ENCODE results near the gene OTUD4. TPM values are rescaled to one million over a fixed set of nuclear protein-coding genes. Genes with fewer than 3 reads are reported as not detected.

Gene OTUD4
- total RNA-seq, 1 experiment from 2014 or later: 13.6 TPM

GRCh38 chr4:145097821-145098674 is 82.3 kb downstream of the OTUD4 start, which contains the start of the genes ABCE1 and ANAPC10:
ABCE1 (plus strand) TSS chr4:145098311; CDS start chr4:145104413, 6,102 bp downstream.
ANAPC10 (minus strand) TSS chr4:145098196; CDS start chr4:145096099, 2,097 bp downstream.
- H3K27ac ChIP-seq (ENCODE audit: low read length): peak within 1 kb of the TSS; percentile 86
- CTCF ChIA-PET: interaction anchor here (0.7 kb wide), 1 partner anchor 36 kb away, joined by 3 read pairs; no protein-coding TSS in a partner anchor
- ATAC-seq (peak; percentile 84), DNase-seq (peak; percentile 99)
- intact Hi-C loops (cut with micrococcal nuclease): loop anchor here (2.0 kb wide), 1 partner anchor 83 kb away; the partner anchor contains the start of gene OTUD4
- H3F3A ChIP-seq (ENCODE audit: low read length, unreplicated experiment): no peaks in the 10 kb centered on the region
- no peaks in the 10 kb centered on the region for H3K9me2 ChIP-seq (replicated peaks; ENCODE audit: low read length)
- H3K4me2 ChIP-seq (ENCODE audit: low read length): peak within 1 kb of the TSS; percentile 89
- H3K4me3 ChIP-seq (ENCODE audit: low read length): peak within 1 kb of the TSS; percentile 82
- H3K27me3 ChIP-seq (ENCODE audit: low read length): no peaks in the 10 kb centered on the region
- H3K9ac ChIP-seq (ENCODE audit: low read length): peak within 1 kb of the TSS; percentile 98
- H3K9me3 ChIP-seq (ENCODE audit: low read length): no peaks in the 10 kb centered on the region; the same call in 1 of the 2 replicates
- BruUV-seq (replicated peaks): TSS peak; percentile 75
- H3K4me1 ChIP-seq (ENCODE audit: insufficient read depth, low read length): peaks cover 28% of the 10 kb centered on the region
- peaks cover 36% of the 10 kb centered on the region for H4K20me1 ChIP-seq (ENCODE audit: low read length)
- H3K79me2 ChIP-seq (ENCODE audit: low read length): peaks cover 94% of the 10 kb centered on the region
- POLR2A ChIA-PET (ENCODE audit: unreplicated experiment): interaction anchor here (0.6 to 0.8 kb wide), 4 partner anchors 25 to 384 kb away, joined by 3 to 5 read pairs (median 4); no protein-coding TSS in a partner anchor
- TF ChIP-seq EZH2phosphoT487 (IDR thresholded peaks at IDR 0.05; ENCODE audit: borderline replicate concordance, low read length) (no peak), CTCF (conservative IDR thresholded peaks at IDR 0.05; ENCODE audit: low read depth, low read length) (peak; percentile 55; the same call in 1 of the 2 replicates)
- H3K36me3 ChIP-seq (ENCODE audit: low read depth, low read length): peaks cover 29% of the 10 kb centered on the region
- H2AFZ ChIP-seq (ENCODE audit: low read length): peak within 1 kb of the TSS; percentile 87

- Histone ChIP-seq H3K4me1 (ENCODE audit: insufficient read depth, low read length) (peaks cover 28% of the 10 kb centered on the region), H3K27me3 (ENCODE audit: low read length) (no peaks in the 10 kb centered on the region), H3K79me2 (ENCODE audit: low read length) (peaks cover 94% of the 10 kb centered on the region), H3F3A (ENCODE audit: low read length, unreplicated experiment) (no peaks in the 10 kb centered on the region), H4K20me1 (ENCODE audit: low read length) (peaks cover 30% of the 10 kb centered on the region), H3K36me3 (ENCODE audit: low read depth, low read length) (peaks cover 33% of the 10 kb centered on the region), H3K9me3 (ENCODE audit: low read length) (no peaks in the 10 kb centered on the region; the same call in 1 of the 2 replicates), H3K9me2 (replicated peaks; ENCODE audit: low read length) (no peaks in the 10 kb centered on the region), H3K27ac (ENCODE audit: low read length) (peak overlapping the region; percentile 86), H2AFZ (ENCODE audit: low read length) (peak overlapping the region; percentile 87), H3K4me2 (ENCODE audit: low read length) (peak overlapping the region; percentile 89), H3K9ac (ENCODE audit: low read length) (peak overlapping the region; percentile 98), H3K4me3 (ENCODE audit: low read length) (peak overlapping the region; percentile 82)
- intact Hi-C loops (cut with micrococcal nuclease): no loop called here
- ChIA-PET POLR2A (ENCODE audit: unreplicated experiment) (interaction anchor here (0.6 to 0.7 kb wide), 2 partner anchors 26 to 383 kb away, joined by 3 to 4 read pairs; no protein-coding TSS in a partner anchor), CTCF (no interaction called here)
- no peak for ATAC-seq
- no peak; the same call in 1 of the 2 replicates for TF ChIP-seq CTCF (conservative IDR thresholded peaks at IDR 0.05; ENCODE audit: low read depth, low read length)
- TF ChIP-seq EZH2phosphoT487 (IDR thresholded peaks at IDR 0.05; ENCODE audit: borderline replicate concordance, low read length): no peak
- TF ChIP-seq EZH2 (IDR thresholded peaks at IDR 0.05; ENCODE audit: low read length, unreplicated experiment): no peak
- peak; percentile 8 for DNase-seq
- BruUV-seq (replicated peaks): no TSS peak
Observed at GRCh38 chr4:145097331-145097820, 83.0 kb downstream of the OTUD4 start.
